Choroid plexus epithelial cell (primary cell): ENCODE results near the gene SLC35F3.

Experiments used
- DNase-seq: peaks from one replicate; pipeline ENCODE4 v3.0.0-alpha.2; 2010; ENCODE audit warnings: low read depth
- H3K4me3 ChIP-seq: 2 replicates; pipeline ENCODE4 v1.5.1; 2011; ENCODE audit warnings: low read depth, mild to moderate bottlenecking, control low read depth, low read length, moderate library complexity
- CTCF ChIP-seq: conservative IDR thresholded peaks from 2 replicates; pipeline ENCODE4 v1.5.1; 2011; ENCODE audit warnings: low read depth, mild to moderate bottlenecking, control low read depth, inconsistent platforms, low read length, moderate library complexity

Gene SLC35F3

GRCh38 chr1:234069760-234070159 is 165.3 kb downstream of the SLC35F3 start:
- no peak for TF ChIP-seq CTCF
- no peak overlapping the region for H3K4me3 ChIP-seq
- DNase-seq = peak; percentile 4

GRCh38 chr1:234072793-234073192 is 168.3 kb downstream of the SLC35F3 start:
- H3K4me3 ChIP-seq = no peak overlapping the region
- no peak for DNase-seq

GRCh38 chr1:234078143-234078542 is 173.7 kb downstream of the SLC35F3 start:
- TF ChIP-seq CTCF = no peak
- DNase-seq = no peak

More at GRCh38 chr1:234072793-234073192, 168.3 kb downstream of the SLC35F3 start:
- TF ChIP-seq CTCF = no peak

GRCh38 chr1:234079896-234080295 is 175.4 kb downstream of the SLC35F3 start:
- no peak overlapping the region for H3K4me3 ChIP-seq
- TF ChIP-seq CTCF = no peak
- no peak for DNase-seq

More at GRCh38 chr1:234078143-234078542, 173.7 kb downstream of the SLC35F3 start:
- no peak overlapping the region for H3K4me3 ChIP-seq

- H3K4me3 ChIP-seq = no peak overlapping the region
- DNase-seq = no peak
- TF ChIP-seq CTCF = no peak
Observed at GRCh38 chr1:234083460-234083859, 179.0 kb downstream of the SLC35F3 start.

- no peak for TF ChIP-seq CTCF
- no peak overlapping the region for H3K4me3 ChIP-seq
- no peak for DNase-seq
Observed at GRCh38 chr1:234089396-234089795, 184.9 kb downstream of the SLC35F3 start.

GRCh38 chr1:234090212-234091064 is 186.0 kb downstream of the SLC35F3 start:
- H3K4me3 ChIP-seq = no peak overlapping the region
- no peak for DNase-seq
- no peak for TF ChIP-seq CTCF
